ENCODE measurements around the gene B4GALT7. TPM values are rescaled to one million over a fixed set of nuclear protein-coding genes. Genes with fewer than 3 reads are reported as not detected.
A peak's percentile ranks its signal among the peaks of the same experiment; 100 is the strongest.

Gene B4GALT7
- polyA plus RNA-seq, 1 donor from 2014 or later = 60.2 TPM

GRCh38 chr5:177592010-177592834 is 7.7 kb upstream of the B4GALT7 start, which contains the start of gene TMED9:
TMED9 (plus strand) TSS chr5:177592203; CDS start chr5:177592215, 12 bp downstream.
- H3K27me3 ChIP-seq (ENCODE audit: insufficient read depth, low read depth, low read length) = peaks cover 18% of the 10 kb centered on the region
- no peaks in the 10 kb centered on the region for H3K9me2 ChIP-seq (ENCODE audit: insufficient read depth, low read length)
- peak within 1 kb of the TSS; percentile 76 for H3K9ac ChIP-seq (ENCODE audit: low read length)
- H3K27ac ChIP-seq (ENCODE audit: low read length) = peak within 1 kb of the TSS; percentile 58
- TF ChIP-seq MXI1 (conservative IDR thresholded peaks at IDR 0.05; ENCODE audit: poor library complexity, severe bottlenecking) (peak; percentile 92), EZH2 (IDR thresholded peaks at IDR 0.05; ENCODE audit: borderline replicate concordance, insufficient read depth, low read length, poor library complexity, severe bottlenecking) (no peak), SMC3 (conservative IDR thresholded peaks at IDR 0.05; ENCODE audit: poor library complexity) (peak; percentile 40), POLR2AphosphoS5 (IDR thresholded peaks at IDR 0.05) (peak; percentile 95), RAD21 (conservative IDR thresholded peaks at IDR 0.05) (peak; percentile 37), EP300 (conservative IDR thresholded peaks at IDR 0.05; ENCODE audit: poor library complexity, severe bottlenecking) (no peak), TAF1 (IDR thresholded peaks at IDR 0.05; ENCODE audit: low read depth) (peak; percentile 80)
- TF ChIP-seq, protein P1, sequence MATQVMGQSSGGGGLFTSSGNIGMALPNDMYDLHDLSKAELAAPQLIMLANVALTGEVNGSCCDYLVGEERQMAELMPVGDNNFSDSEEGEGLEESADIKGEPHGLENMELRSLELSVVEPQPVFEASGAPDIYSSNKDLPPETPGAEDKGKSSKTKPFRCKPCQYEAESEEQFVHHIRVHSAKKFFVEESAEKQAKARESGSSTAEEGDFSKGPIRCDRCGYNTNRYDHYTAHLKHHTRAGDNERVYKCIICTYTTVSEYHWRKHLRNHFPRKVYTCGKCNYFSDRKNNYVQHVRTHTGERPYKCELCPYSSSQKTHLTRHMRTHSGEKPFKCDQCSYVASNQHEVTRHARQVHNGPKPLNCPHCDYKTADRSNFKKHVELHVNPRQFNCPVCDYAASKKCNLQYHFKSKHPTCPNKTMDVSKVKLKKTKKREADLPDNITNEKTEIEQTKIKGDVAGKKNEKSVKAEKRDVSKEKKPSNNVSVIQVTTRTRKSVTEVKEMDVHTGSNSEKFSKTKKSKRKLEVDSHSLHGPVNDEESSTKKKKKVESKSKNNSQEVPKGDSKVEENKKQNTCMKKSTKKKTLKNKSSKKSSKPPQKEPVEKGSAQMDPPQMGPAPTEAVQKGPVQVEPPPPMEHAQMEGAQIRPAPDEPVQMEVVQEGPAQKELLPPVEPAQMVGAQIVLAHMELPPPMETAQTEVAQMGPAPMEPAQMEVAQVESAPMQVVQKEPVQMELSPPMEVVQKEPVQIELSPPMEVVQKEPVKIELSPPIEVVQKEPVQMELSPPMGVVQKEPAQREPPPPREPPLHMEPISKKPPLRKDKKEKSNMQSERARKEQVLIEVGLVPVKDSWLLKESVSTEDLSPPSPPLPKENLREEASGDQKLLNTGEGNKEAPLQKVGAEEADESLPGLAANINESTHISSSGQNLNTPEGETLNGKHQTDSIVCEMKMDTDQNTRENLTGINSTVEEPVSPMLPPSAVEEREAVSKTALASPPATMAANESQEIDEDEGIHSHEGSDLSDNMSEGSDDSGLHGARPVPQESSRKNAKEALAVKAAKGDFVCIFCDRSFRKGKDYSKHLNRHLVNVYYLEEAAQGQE (IDR thresholded peaks at IDR 0.05; ENCODE audit: borderline replicate concordance) = peak; percentile 53
- H3K36me3 ChIP-seq (ENCODE audit: insufficient read depth, low read length) = peaks cover 8% of the 10 kb centered on the region
- H3K9me3 ChIP-seq (ENCODE audit: low read length) = no peaks in the 10 kb centered on the region
- peak within 1 kb of the TSS; percentile 79 for H3K4me3 ChIP-seq (ENCODE audit: low read length)
- H3K4me2 ChIP-seq (ENCODE audit: low read length) = peak within 1 kb of the TSS; percentile 82
- H4K20me1 ChIP-seq (ENCODE audit: insufficient read depth) = no peaks in the 10 kb centered on the region
- H2AFZ ChIP-seq (ENCODE audit: low read depth, low read length) = peak within 1 kb of the TSS; percentile 52
- H3F3A ChIP-seq (ENCODE audit: insufficient read depth, low read length, poor library complexity, severe bottlenecking) = no peaks in the 10 kb centered on the region
- H3K79me2 ChIP-seq (replicated peaks; ENCODE audit: insufficient read depth, low read length) = peaks cover 11% of the 10 kb centered on the region

DNA sequence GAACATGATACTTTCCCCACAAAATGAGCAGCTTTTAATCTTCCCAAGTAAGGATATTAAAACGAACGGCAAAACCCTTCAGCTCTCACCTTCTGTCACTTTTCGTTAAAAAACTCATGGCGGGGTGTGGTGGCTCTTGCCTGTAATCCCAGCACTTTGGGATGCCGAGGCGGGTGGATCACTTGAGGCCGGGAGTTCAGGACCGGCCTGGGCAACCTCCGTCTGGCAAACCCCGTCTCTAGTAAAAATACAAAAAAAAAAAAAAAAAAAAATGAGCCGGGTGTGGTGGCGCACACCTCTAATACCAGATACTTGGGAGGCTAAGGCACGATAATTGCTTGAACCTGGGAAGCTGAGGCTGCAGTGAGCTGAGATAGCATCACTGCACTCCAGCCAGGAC is 7.0 kb upstream of the B4GALT7 start:
- H3K4me2 ChIP-seq (ENCODE audit: low read length) = peak overlapping the region; percentile 82

More for the DNA sequence above, 7.0 kb upstream of the B4GALT7 start:
- Histone ChIP-seq H3K9me2 (ENCODE audit: insufficient read depth, low read length) (no peaks in the 10 kb centered on the region), H3K4me3 (ENCODE audit: low read length) (peak overlapping the region; percentile 79), H3K79me2 (replicated peaks; ENCODE audit: insufficient read depth, low read length) (peaks cover 11% of the 10 kb centered on the region), H3K9me3 (ENCODE audit: low read length) (no peaks in the 10 kb centered on the region), H3K27ac (ENCODE audit: low read length) (no peak overlapping the region), H3K27me3 (ENCODE audit: insufficient read depth, low read depth, low read length) (peaks cover 18% of the 10 kb centered on the region), H3F3A (ENCODE audit: insufficient read depth, low read length, poor library complexity, severe bottlenecking) (no peaks in the 10 kb centered on the region), H3K9ac (ENCODE audit: low read length) (peak overlapping the region; percentile 76), H2AFZ (ENCODE audit: low read depth, low read length) (no peak overlapping the region), H4K20me1 (ENCODE audit: insufficient read depth) (no peaks in the 10 kb centered on the region), H3K36me3 (ENCODE audit: insufficient read depth, low read length) (peaks cover 8% of the 10 kb centered on the region)
- no peak for TF ChIP-seq MXI1 (conservative IDR thresholded peaks at IDR 0.05; ENCODE audit: poor library complexity, severe bottlenecking)
- TF ChIP-seq, protein P2, sequence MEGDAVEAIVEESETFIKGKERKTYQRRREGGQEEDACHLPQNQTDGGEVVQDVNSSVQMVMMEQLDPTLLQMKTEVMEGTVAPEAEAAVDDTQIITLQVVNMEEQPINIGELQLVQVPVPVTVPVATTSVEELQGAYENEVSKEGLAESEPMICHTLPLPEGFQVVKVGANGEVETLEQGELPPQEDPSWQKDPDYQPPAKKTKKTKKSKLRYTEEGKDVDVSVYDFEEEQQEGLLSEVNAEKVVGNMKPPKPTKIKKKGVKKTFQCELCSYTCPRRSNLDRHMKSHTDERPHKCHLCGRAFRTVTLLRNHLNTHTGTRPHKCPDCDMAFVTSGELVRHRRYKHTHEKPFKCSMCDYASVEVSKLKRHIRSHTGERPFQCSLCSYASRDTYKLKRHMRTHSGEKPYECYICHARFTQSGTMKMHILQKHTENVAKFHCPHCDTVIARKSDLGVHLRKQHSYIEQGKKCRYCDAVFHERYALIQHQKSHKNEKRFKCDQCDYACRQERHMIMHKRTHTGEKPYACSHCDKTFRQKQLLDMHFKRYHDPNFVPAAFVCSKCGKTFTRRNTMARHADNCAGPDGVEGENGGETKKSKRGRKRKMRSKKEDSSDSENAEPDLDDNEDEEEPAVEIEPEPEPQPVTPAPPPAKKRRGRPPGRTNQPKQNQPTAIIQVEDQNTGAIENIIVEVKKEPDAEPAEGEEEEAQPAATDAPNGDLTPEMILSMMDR (IDR thresholded peaks at IDR 0.05; ENCODE audit: poor library complexity, severe bottlenecking) = no peak
- TF ChIP-seq SMC3 (conservative IDR thresholded peaks at IDR 0.05; ENCODE audit: poor library complexity) = no peak
- TF ChIP-seq POLR2AphosphoS5 (IDR thresholded peaks at IDR 0.05) = no peak
- no peak for TF ChIP-seq EP300 (conservative IDR thresholded peaks at IDR 0.05; ENCODE audit: poor library complexity, severe bottlenecking)
- TF ChIP-seq TAF1 (IDR thresholded peaks at IDR 0.05; ENCODE audit: low read depth) = no peak
